Type B pancreatic cell (in vitro differentiated cells): ENCODE results near the gene ZNF263. TPM values are rescaled to one million over a fixed set of nuclear protein-coding genes. Genes with fewer than 3 reads are reported as not detected.
"Not testable (repeated sequence)": the region's sequence is repeated elsewhere in the genome, so short reads cannot be mapped to it uniquely, and the experiment has no call there.

Experiments used
- DNase-seq: peaks from one replicate; pipeline ENCODE4 v3.0.0; 2021; ENCODE audit warnings: mixed read lengths; ENCODE audit not compliant: unreplicated experiment; ENCODE audit errors: extremely low spot score
- H3K27ac Mint-ChIP-seq: 2 replicates; pipeline ENCODE4 v1.8.0; 2021; ENCODE audit warnings: mild to moderate bottlenecking, mixed read lengths
- H3K27me3 Mint-ChIP-seq: 2 replicates; pipeline ENCODE4 v1.8.0; 2021; ENCODE audit warnings: mixed read lengths
- H3K36me3 Mint-ChIP-seq: 2 replicates; pipeline ENCODE4 v1.8.0; 2021; ENCODE audit warnings: mixed read lengths
- H3K4me1 Mint-ChIP-seq: one replicate; pipeline ENCODE4 v1.8.0; 2021; ENCODE audit warnings: mixed read lengths; ENCODE audit not compliant: unreplicated experiment
- H3K4me3 Mint-ChIP-seq: 2 replicates; pipeline ENCODE4 v1.8.0; 2021; ENCODE audit warnings: mild to moderate bottlenecking, mixed read lengths
- H3K9me3 Mint-ChIP-seq: 2 replicates; pipeline ENCODE4 v1.8.0; 2021; ENCODE audit warnings: mixed read lengths
- total RNA-seq: library from RNA; stranded (reverse); gene quantifications from 2 replicates; pipeline ENCODE4 v1.2.1, GENCODE V29; 2021; ENCODE audit warnings: low replicate concordance
- TF ChIP-seq, protein P1 (sequence below): fragments of 200-600 bp; sonication (generic); conservative IDR thresholded peaks from 2 replicates; pipeline ENCODE4 v1.5.0; 2021; ENCODE audit warnings: antibody characterized with exemption, mild to moderate bottlenecking

ZNF263 gene
- total RNA-seq, 1 donor from 2014 or later = 27.7 TPM

- peaks cover 4% of the 10 kb centered on the region for H3K4me1 Mint-ChIP-seq
- no peak overlapping the region for H3K27ac Mint-ChIP-seq
- TF ChIP-seq, protein P1, sequence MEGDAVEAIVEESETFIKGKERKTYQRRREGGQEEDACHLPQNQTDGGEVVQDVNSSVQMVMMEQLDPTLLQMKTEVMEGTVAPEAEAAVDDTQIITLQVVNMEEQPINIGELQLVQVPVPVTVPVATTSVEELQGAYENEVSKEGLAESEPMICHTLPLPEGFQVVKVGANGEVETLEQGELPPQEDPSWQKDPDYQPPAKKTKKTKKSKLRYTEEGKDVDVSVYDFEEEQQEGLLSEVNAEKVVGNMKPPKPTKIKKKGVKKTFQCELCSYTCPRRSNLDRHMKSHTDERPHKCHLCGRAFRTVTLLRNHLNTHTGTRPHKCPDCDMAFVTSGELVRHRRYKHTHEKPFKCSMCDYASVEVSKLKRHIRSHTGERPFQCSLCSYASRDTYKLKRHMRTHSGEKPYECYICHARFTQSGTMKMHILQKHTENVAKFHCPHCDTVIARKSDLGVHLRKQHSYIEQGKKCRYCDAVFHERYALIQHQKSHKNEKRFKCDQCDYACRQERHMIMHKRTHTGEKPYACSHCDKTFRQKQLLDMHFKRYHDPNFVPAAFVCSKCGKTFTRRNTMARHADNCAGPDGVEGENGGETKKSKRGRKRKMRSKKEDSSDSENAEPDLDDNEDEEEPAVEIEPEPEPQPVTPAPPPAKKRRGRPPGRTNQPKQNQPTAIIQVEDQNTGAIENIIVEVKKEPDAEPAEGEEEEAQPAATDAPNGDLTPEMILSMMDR = no peak
- H3K36me3 Mint-ChIP-seq = no peaks in the 10 kb centered on the region
- no peaks in the 10 kb centered on the region for H3K9me3 Mint-ChIP-seq
- H3K27me3 Mint-ChIP-seq = peaks cover 5% of the 10 kb centered on the region
- DNase-seq = no peak
- no peak overlapping the region for H3K4me3 Mint-ChIP-seq
These were observed 23.5 kb upstream of the ZNF263 start for GRCh38 chr16:3259836-3260235.

DNA sequence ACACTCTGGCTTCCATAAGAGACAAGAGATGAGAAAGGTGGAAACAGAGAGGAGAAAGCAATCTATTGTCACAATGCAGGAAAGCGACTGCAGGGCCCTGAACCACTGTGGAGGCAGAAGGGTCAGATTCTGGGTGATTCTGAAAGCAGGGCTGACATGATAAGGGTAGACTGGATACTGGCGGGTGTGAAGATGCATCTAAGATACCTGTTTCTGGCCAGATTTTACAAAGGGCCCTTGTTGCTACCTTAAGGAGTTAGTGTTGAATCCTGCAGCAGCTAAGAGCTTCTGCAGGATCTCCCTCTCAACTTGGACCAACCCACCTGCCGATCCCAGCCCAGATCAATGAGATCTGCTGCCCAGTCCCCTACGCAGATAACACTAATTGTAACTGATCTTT lies 20.8 kb upstream of the ZNF263 start:
- H3K4me1 Mint-ChIP-seq = peaks cover 4% of the 10 kb centered on the region
- peaks cover 5% of the 10 kb centered on the region for H3K27me3 Mint-ChIP-seq
- peak overlapping the region; percentile 63 for H3K4me3 Mint-ChIP-seq
- no peak for DNase-seq
- H3K36me3 Mint-ChIP-seq = no peaks in the 10 kb centered on the region
- no peaks in the 10 kb centered on the region for H3K9me3 Mint-ChIP-seq
- H3K27ac Mint-ChIP-seq = peak overlapping the region; percentile 57
- TF ChIP-seq, protein P1 = no peak

DNA sequence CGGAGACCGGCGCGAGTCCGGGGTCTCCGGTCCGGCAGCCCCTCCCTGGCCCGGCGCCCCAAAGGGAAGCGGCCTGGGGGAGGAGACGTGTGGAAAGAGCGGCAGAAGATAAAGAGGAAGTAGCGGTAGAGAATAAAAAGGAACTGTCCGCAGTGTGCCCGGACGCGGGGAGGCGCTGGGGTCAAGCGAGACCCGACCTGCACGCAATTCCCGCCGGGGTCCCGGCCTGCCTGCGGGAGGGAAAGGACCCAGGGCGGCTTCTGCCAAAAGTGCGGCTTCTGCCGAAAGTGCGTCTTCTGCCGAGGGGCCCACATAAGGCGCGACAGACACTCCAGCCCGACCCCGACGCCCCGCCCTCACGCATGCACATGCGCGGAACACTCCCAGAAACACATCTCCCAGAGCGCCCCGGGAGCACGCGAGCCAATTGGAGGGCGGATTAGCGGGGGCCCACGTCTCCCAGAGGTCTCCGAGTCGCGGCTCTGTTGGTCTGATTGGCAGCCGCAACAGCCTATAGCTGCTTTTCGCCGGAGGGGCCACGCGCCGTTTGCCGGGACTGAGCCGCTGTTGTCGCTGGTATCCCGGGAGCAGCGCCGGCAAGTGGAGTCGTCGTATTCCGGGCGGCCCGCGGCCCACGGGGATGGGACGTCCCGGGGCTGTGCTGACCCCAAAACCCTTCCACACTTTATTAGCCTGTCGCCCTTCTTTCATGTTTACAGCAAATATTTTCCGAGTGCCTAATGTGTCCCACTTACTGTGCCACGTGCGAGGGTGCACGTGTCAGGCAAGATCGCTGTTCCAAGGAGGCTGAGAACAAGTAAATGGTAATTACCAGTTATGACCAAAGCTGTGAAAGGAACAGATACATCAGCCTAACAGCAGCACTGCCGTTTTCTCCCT lies 18.9 kb upstream of the ZNF263 start:
- peaks cover 2% of the 10 kb centered on the region for H3K27me3 Mint-ChIP-seq
- peak overlapping the region; percentile 89 for H3K27ac Mint-ChIP-seq
- H3K36me3 Mint-ChIP-seq = no peaks in the 10 kb centered on the region
- TF ChIP-seq, protein P1 = peak; percentile 28
- peak overlapping the region; percentile 94 for H3K4me3 Mint-ChIP-seq
- peak; percentile 97 for DNase-seq
- peaks cover 4% of the 10 kb centered on the region for H3K4me1 Mint-ChIP-seq
- no peaks in the 10 kb centered on the region for H3K9me3 Mint-ChIP-seq

DNA sequence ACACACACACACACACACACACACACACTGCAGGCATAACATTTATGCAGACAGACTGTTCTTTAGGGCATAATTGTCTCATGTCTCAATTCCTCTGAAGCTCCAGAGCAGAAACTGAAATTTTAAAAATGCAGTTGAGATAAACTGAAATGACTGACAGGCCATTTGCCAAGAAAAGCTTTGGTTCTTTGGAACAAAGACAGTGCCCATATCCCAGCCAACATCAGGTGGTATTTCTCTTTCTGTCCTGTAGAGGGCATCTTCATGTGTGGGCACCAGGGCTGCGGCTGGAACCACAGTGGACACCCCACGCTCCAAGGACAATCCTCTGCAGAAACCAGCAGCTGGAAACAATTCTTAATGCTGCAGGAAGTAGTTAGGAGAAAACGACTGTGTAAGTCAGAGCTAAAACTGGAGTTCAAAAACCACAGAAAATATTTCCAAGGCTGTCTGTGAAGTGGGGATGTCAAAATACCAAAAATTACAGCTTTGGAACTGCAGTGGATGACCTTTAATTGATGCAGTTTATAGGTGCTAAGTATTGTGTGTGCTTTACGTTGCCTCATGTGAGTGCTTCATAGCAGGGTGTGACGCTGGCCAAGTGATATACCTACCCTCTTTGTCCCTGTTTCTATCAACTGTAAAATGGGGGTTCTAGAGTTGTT lies 16.3 kb upstream of the ZNF263 start:
- H3K4me1 Mint-ChIP-seq = peaks cover 4% of the 10 kb centered on the region
- no peaks in the 10 kb centered on the region for H3K9me3 Mint-ChIP-seq
- H3K4me3 Mint-ChIP-seq = no peak overlapping the region
- peaks cover 2% of the 10 kb centered on the region for H3K27me3 Mint-ChIP-seq
- DNase-seq = no peak
- no peaks in the 10 kb centered on the region for H3K36me3 Mint-ChIP-seq
- TF ChIP-seq, protein P1 = peak; percentile 70
- H3K27ac Mint-ChIP-seq = no peak overlapping the region

DNA sequence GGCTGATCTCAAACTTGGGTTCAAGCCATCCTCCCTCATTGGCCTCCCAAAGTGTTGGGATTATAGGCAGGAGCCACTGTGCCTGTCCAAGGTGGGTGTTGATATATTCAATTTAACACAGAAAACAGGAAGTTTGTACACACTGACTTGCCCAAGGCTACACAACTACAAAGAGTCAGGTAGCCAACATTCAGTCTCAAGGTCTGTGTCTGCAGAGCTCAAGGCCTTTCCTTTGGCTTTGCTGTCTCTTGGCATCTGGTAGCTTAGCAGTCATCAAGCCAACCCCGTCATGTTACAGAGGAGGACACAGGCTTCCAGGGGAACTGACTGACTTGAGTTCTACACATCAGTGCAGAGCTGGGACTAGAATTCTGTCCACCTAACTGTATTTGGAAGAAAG lies 15.0 kb upstream of the ZNF263 start:
- no peaks in the 10 kb centered on the region for H3K9me3 Mint-ChIP-seq

DNA sequence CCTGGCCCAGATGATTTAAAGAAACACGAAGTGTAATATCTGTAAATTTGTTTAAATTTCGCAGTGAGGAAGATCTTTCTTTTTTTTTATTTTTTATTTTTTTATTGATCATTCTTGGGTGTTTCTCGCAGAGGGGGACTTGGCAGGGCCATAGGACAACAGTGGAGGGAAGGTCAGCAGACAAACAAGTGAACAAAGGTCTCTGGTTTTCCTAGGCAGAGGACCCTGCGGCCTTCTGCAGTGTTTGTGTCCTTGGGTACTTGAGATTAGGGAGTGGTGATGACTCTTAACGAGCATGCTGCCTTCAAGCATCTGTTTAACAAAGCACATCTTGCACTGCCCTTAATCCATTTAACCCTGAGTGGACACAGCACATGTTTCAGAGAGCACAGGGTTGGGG lies 12.6 kb upstream of the ZNF263 start:
- H3K4me1 Mint-ChIP-seq, DNase-seq, H3K4me3 Mint-ChIP-seq, H3K9me3 Mint-ChIP-seq, H3K27ac Mint-ChIP-seq, H3K36me3 Mint-ChIP-seq: not testable (repeated sequence)
- H3K27me3 Mint-ChIP-seq = peaks cover 15% of the 10 kb centered on the region

More for the DNA sequence above, 15.0 kb upstream of the ZNF263 start:
- Mint-ChIP-seq H3K36me3 (no peaks in the 10 kb centered on the region), H3K27me3 (peaks cover 4% of the 10 kb centered on the region), H3K4me3 (no peak overlapping the region), H3K4me1 (peaks cover 4% of the 10 kb centered on the region), H3K27ac (no peak overlapping the region)
- TF ChIP-seq, protein P1 = no peak
- no peak for DNase-seq

GRCh38 chr16:3271281-3271680 lies 12.0 kb upstream of the ZNF263 start:
- not testable (repeated sequence) for H3K36me3 Mint-ChIP-seq, DNase-seq, H3K27ac Mint-ChIP-seq, H3K9me3 Mint-ChIP-seq, H3K4me1 Mint-ChIP-seq, H3K4me3 Mint-ChIP-seq
- H3K27me3 Mint-ChIP-seq = peaks cover 17% of the 10 kb centered on the region
